ENCODE measurements around the gene YIPF7.

The YIPF7 gene

DNA sequence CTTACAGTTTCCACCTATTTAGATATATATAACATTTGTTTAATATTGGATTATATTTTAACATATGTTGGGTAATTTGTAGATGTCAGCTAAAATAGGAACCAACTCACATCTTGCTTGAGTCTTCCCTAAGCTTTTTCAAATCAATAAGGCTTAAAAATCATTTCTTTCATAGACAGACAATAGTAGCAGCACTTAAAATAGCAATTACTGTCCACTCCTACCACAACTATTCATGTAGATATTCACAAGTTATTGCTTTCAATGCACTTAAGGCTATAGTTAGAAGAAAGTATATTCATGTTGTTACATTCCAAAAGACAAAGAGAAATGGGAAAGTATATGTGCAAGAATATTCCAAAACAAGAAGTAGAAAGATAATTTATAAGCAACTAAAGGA, 71.2 kb downstream of the YIPF7 start:
- in situ Hi-C loops (cut with HindIII; ENCODE audit: low sequenced_read_pairs) = no loop called here
- no peak for DNase-seq (ENCODE audit: low read depth, low spot score)
- H3K4me3 ChIP-seq (ENCODE audit: low read depth, low read length) = no peak overlapping the region
- TF ChIP-seq, protein P1, sequence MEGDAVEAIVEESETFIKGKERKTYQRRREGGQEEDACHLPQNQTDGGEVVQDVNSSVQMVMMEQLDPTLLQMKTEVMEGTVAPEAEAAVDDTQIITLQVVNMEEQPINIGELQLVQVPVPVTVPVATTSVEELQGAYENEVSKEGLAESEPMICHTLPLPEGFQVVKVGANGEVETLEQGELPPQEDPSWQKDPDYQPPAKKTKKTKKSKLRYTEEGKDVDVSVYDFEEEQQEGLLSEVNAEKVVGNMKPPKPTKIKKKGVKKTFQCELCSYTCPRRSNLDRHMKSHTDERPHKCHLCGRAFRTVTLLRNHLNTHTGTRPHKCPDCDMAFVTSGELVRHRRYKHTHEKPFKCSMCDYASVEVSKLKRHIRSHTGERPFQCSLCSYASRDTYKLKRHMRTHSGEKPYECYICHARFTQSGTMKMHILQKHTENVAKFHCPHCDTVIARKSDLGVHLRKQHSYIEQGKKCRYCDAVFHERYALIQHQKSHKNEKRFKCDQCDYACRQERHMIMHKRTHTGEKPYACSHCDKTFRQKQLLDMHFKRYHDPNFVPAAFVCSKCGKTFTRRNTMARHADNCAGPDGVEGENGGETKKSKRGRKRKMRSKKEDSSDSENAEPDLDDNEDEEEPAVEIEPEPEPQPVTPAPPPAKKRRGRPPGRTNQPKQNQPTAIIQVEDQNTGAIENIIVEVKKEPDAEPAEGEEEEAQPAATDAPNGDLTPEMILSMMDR (IDR thresholded peaks at IDR 0.05; ENCODE audit: low read depth, low read length) = no peak

DNA sequence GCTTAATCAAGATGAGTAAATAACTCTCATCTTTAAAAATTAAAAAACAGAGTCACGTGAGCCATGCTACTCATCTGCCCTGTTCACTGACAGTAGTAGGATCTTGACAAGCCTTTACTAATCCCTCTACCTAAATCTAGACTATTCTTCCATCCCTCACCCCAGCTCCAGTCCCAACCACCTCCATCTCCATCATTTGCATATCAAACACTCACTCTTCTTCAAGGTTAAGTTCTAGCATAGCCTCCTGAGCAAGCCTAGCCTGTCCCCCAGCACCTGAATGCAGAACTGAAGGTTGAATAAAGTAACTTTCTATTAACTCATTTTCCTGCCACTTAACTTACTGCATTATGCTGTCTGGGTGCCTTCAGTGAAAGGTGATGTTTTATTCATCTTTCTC, 72.5 kb downstream of the YIPF7 start:
- in situ Hi-C loops (cut with HindIII; ENCODE audit: low sequenced_read_pairs) = no loop called here
- H3K4me3 ChIP-seq (ENCODE audit: low read depth, low read length) = no peak overlapping the region
- DNase-seq (ENCODE audit: low read depth, low spot score) = no peak
- TF ChIP-seq, protein P1 (IDR thresholded peaks at IDR 0.05; ENCODE audit: low read depth, low read length) = no peak
